Naive thymus-derived CD4-positive, alpha-beta T cell (primary cell): Measurements from ENCODE around the gene CIBAR2. TPM values are rescaled to one million over a fixed set of nuclear protein-coding genes. Genes with fewer than 3 reads are reported as not detected.
A peak's percentile ranks its signal among the peaks of the same experiment; 100 is the strongest.

Experiments used
- ATAC-seq: fragments of 150-1000 bp; cut with Tn5 transposase; 2 replicates; pipeline ENCODE4 v1.10.0; 2021; ENCODE audit warnings: mild to moderate bottlenecking, moderate library complexity
- CTCF ChIA-PET: fragments of 350-600 bp; sonication (Branson Sonifier 250); formaldehyde crosslinking; loops from one replicate; lab custom pipeline; 2021; ENCODE audit warnings: antibody characterized with exemption; lab: Charles Lee
- POLR2A ChIA-PET: fragments of 350-600 bp; sonication (Branson Sonifier 250); formaldehyde crosslinking; loops from one replicate; lab custom pipeline; 2021; ENCODE audit warnings: antibody characterized with exemption, inconsistent platforms; lab: Charles Lee
- DNase-seq, 9 donors: peaks; one replicate each; pipeline versions ENCODE4 v3.0.0 to v3.0.0-alpha.2; 2020 to 2022; ENCODE audit warnings: mixed read lengths in 1 of 9
- H3K27ac ChIP-seq: one replicate; pipeline ENCODE4 v1.7.0; 2013; ENCODE audit warnings: mild to moderate bottlenecking, low read depth, low read length, moderate library complexity
- H3K27me3 ChIP-seq, 2 donors: one replicate each; pipeline ENCODE4 v1.7.0; 2013; ENCODE audit warnings: low read length in 2 of 2, mild to moderate bottlenecking in 2 of 2, moderate library complexity in 2 of 2; ENCODE audit not compliant: control insufficient read depth in 2 of 2, insufficient read depth in 2 of 2
- H3K36me3 ChIP-seq, 3 experiments: 1 replicate in 2 of 3; 2 replicates in 1 of 3; pipeline ENCODE4 v1.7.0; 2013; ENCODE audit warnings: low read length in 3 of 3, mild to moderate bottlenecking in 3 of 3, moderate library complexity in 1 of 3; ENCODE audit not compliant: insufficient read depth in 3 of 3, control insufficient read depth in 2 of 3
- H3K4me1 ChIP-seq, 2 donors: one replicate each; pipeline ENCODE4 v1.7.0; 2013; ENCODE audit warnings: low read length in 2 of 2, mild to moderate bottlenecking in 2 of 2, moderate library complexity in 1 of 2; ENCODE audit not compliant: control insufficient read depth in 2 of 2, insufficient read depth in 2 of 2
- H3K4me3 ChIP-seq: 2 replicates; pipeline ENCODE4 v1.7.0; 2013; ENCODE audit warnings: mild to moderate bottlenecking, low read length
- H3K9me3 ChIP-seq, 3 experiments: 1 replicate in 2 of 3; 2 replicates in 1 of 3; pipeline ENCODE4 v1.7.0; 2013; ENCODE audit warnings: low read length in 3 of 3; ENCODE audit not compliant: control insufficient read depth in 2 of 3
- H3K27ac Mint-ChIP-seq, 9 donors: one replicate each; pipeline ENCODE4 v1.8.0; 2020 to 2022; ENCODE audit warnings: mixed read lengths in 9 of 9, mild to moderate bottlenecking in 8 of 9, moderate library complexity in 5 of 9, inconsistent platforms in 2 of 9
- H3K27me3 Mint-ChIP-seq, 5 donors: one replicate each; pipeline ENCODE4 v1.8.0; 2021 to 2022; ENCODE audit warnings: mixed read lengths in 5 of 5, mild to moderate bottlenecking in 1 of 5
- H3K36me3 Mint-ChIP-seq, 5 donors: one replicate each; pipeline ENCODE4 v1.8.0; 2020 to 2022; ENCODE audit warnings: mixed read lengths in 5 of 5, mild to moderate bottlenecking in 3 of 5, inconsistent platforms in 1 of 5
- H3K4me1 Mint-ChIP-seq, 7 donors: one replicate each; pipeline ENCODE4 v1.8.0; 2020 to 2022; ENCODE audit warnings: mixed read lengths in 7 of 7, mild to moderate bottlenecking in 3 of 7, inconsistent platforms in 1 of 7
- H3K4me3 Mint-ChIP-seq, 10 donors: one replicate each; pipeline ENCODE4 v1.8.0; 2020 to 2022; ENCODE audit warnings: mild to moderate bottlenecking in 10 of 10, mixed read lengths in 10 of 10, moderate library complexity in 6 of 10, inconsistent platforms in 2 of 10
- H3K9me3 Mint-ChIP-seq, 11 donors: one replicate each; pipeline ENCODE4 v1.8.0; 2020 to 2022; ENCODE audit warnings: mixed read lengths in 11 of 11, mild to moderate bottlenecking in 4 of 11, inconsistent platforms in 1 of 11, moderate library complexity in 1 of 11
- intact Hi-C, 2 donors: fragments of 100-400 bp; cut with micrococcal nuclease; formaldehyde crosslinking; loops; one replicate each; pipeline ENCODE4 v1.15.1; 2023
- polyA plus RNA-seq, 2 donors: library from polyadenylated mRNA; unstranded; fragments of 300-500 nt; fragmentation: Illumina TruSeq; gene quantifications; one replicate each; pipeline ENCODE4 v1.2.3, GENCODE V29; 2021
- total RNA-seq, 6 experiments: library from RNA in 5 of 6; stranded (reverse) in 5 of 6; gene quantifications; 1 replicate in 5 of 6; 2 replicates in 1 of 6; pipeline ENCODE4 v1.2.3 and lab custom pipeline; 2021 to 2026

CIBAR2 gene
- total and polyA plus RNA-seq, 7 experiments from 2014 or later = not detected

- CTCF ChIA-PET = no interaction called here
Measured at GRCh38 chr16:85145188-85145587, 32.9 kb upstream of the CIBAR2 start.

GRCh38 chr16:85144026-85144915 is 32.0 kb upstream of the CIBAR2 start:
- peak overlapping the region in 1 of 9 donors; percentile 53 for H3K27ac Mint-ChIP-seq
- no peak for ATAC-seq

More at GRCh38 chr16:85145188-85145587, 32.9 kb upstream of the CIBAR2 start:
- ATAC-seq (no peak), DNase-seq (no peak)
- H3K27me3 Mint-ChIP-seq = peaks cover 0 to 5% (median 0%) of the 10 kb centered on the region in 5 donors
- POLR2A ChIA-PET = no interaction called here
- intact Hi-C loops = no loop called here
- H3K36me3 ChIP-seq = no peaks in the 10 kb centered on the region
- no peaks in the 10 kb centered on the region for H3K4me1 ChIP-seq
- H3K4me1 Mint-ChIP-seq = no peaks in the 10 kb centered on the region
- H3K36me3 Mint-ChIP-seq = no peaks in the 10 kb centered on the region
- no peak overlapping the region for H3K27ac Mint-ChIP-seq
- H3K9me3 Mint-ChIP-seq = no peaks in the 10 kb centered on the region
- no peak overlapping the region for H3K4me3 Mint-ChIP-seq
- no peak overlapping the region for H3K27ac ChIP-seq
- no peak overlapping the region for H3K4me3 ChIP-seq
- no peaks in the 10 kb centered on the region for H3K9me3 ChIP-seq
- no peaks in the 10 kb centered on the region for H3K27me3 ChIP-seq

GRCh38 chr16:85142771-85143211 is 30.5 kb upstream of the CIBAR2 start:
- Histone ChIP-seq H3K27me3 (no peaks in the 10 kb centered on the region), H3K4me3 (no peak overlapping the region), H3K27ac (no peak overlapping the region), H3K4me1 (no peaks in the 10 kb centered on the region), H3K9me3 (no peaks in the 10 kb centered on the region), H3K36me3 (no peaks in the 10 kb centered on the region)
- ATAC-seq (no peak), DNase-seq (no peak)
- Mint-ChIP-seq H3K27me3 (peaks cover 18 to 21% (median 21%) of the 10 kb centered on the region in 5 donors), H3K36me3 (no peaks in the 10 kb centered on the region), H3K9me3 (peaks cover 0 to 2% (median 0%) of the 10 kb centered on the region in 11 donors), H3K4me3 (no peak overlapping the region), H3K4me1 (peaks cover 0 to 11% (median 4%) of the 10 kb centered on the region in 7 donors), H3K27ac (no peak overlapping the region)
- ChIA-PET CTCF (no interaction called here), POLR2A (no interaction called here)
- intact Hi-C loops = no loop called here

More at GRCh38 chr16:85144026-85144915, 32.0 kb upstream of the CIBAR2 start:
- CTCF ChIA-PET = no interaction called here
- Histone ChIP-seq H3K9me3 (no peaks in the 10 kb centered on the region), H3K4me3 (no peak overlapping the region), H3K27me3 (no peaks in the 10 kb centered on the region), H3K36me3 (no peaks in the 10 kb centered on the region), H3K27ac (no peak overlapping the region), H3K4me1 (no peaks in the 10 kb centered on the region)
- DNase-seq = no peak
- peaks cover 3 to 11% (median 6%) of the 10 kb centered on the region in 5 donors for H3K27me3 Mint-ChIP-seq
- intact Hi-C loops = no loop called here
- H3K4me1 Mint-ChIP-seq = peaks cover 0 to 5% (median 0%) of the 10 kb centered on the region in 7 donors
- H3K4me3 Mint-ChIP-seq = no peak overlapping the region
- peaks cover 0 to 2% (median 0%) of the 10 kb centered on the region in 11 donors for H3K9me3 Mint-ChIP-seq
- no peaks in the 10 kb centered on the region for H3K36me3 Mint-ChIP-seq
- POLR2A ChIA-PET = no interaction called here

GRCh38 chr16:85142129-85142513 is 29.8 kb upstream of the CIBAR2 start:
- ATAC-seq (no peak), DNase-seq (no peak)
- Mint-ChIP-seq H3K4me1 (peaks cover 0 to 13% (median 5%) of the 10 kb centered on the region in 7 donors), H3K36me3 (no peaks in the 10 kb centered on the region), H3K4me3 (no peak overlapping the region), H3K27ac (no peak overlapping the region), H3K27me3 (peaks cover 20 to 25% (median 24%) of the 10 kb centered on the region in 5 donors), H3K9me3 (peaks cover 0 to 2% (median 0%) of the 10 kb centered on the region in 11 donors)
- ChIA-PET POLR2A (no interaction called here), CTCF (no interaction called here)
- Histone ChIP-seq H3K4me1 (no peaks in the 10 kb centered on the region), H3K4me3 (no peak overlapping the region), H3K9me3 (no peaks in the 10 kb centered on the region), H3K27ac (no peak overlapping the region), H3K27me3 (no peaks in the 10 kb centered on the region), H3K36me3 (no peaks in the 10 kb centered on the region)
- intact Hi-C loops = no loop called here

GRCh38 chr16:85141491-85142128 is 29.3 kb upstream of the CIBAR2 start:
- no peaks in the 10 kb centered on the region for H3K4me1 ChIP-seq
- Mint-ChIP-seq H3K9me3 (peaks cover 0 to 2% (median 0%) of the 10 kb centered on the region in 11 donors), H3K4me1 (peaks cover 0 to 13% (median 8%) of the 10 kb centered on the region in 7 donors), H3K4me3 (no peak overlapping the region), H3K27ac (no peak overlapping the region), H3K36me3 (no peaks in the 10 kb centered on the region), H3K27me3 (peaks cover 24 to 29% (median 27%) of the 10 kb centered on the region in 5 donors)
- H3K36me3 ChIP-seq = no peaks in the 10 kb centered on the region
- H3K4me3 ChIP-seq = no peak overlapping the region
- DNase-seq = no peak
- intact Hi-C loops = no loop called here
- POLR2A ChIA-PET = no interaction called here
- CTCF ChIA-PET = no interaction called here
- H3K27ac ChIP-seq = no peak overlapping the region
- H3K9me3 ChIP-seq = no peaks in the 10 kb centered on the region
- no peaks in the 10 kb centered on the region for H3K27me3 ChIP-seq
- ATAC-seq = no peak

GRCh38 chr16:85140455-85141012 is 28.3 kb upstream of the CIBAR2 start:
- intact Hi-C loops = no loop called here
- ChIA-PET POLR2A (no interaction called here), CTCF (no interaction called here)
- DNase-seq (no peak), ATAC-seq (no peak)
- H3K27me3 Mint-ChIP-seq = peaks cover 31 to 37% (median 32%) of the 10 kb centered on the region in 5 donors
- H3K4me3 ChIP-seq = no peak overlapping the region
- H3K4me3 Mint-ChIP-seq = no peak overlapping the region
- no peaks in the 10 kb centered on the region for H3K9me3 ChIP-seq
- no peaks in the 10 kb centered on the region for H3K27me3 ChIP-seq
- H3K4me1 ChIP-seq = no peaks in the 10 kb centered on the region
- H3K27ac Mint-ChIP-seq = no peak overlapping the region
- no peak overlapping the region for H3K27ac ChIP-seq
- no peaks in the 10 kb centered on the region for H3K36me3 Mint-ChIP-seq
- peaks cover 0 to 13% (median 9%) of the 10 kb centered on the region in 7 donors for H3K4me1 Mint-ChIP-seq
- H3K9me3 Mint-ChIP-seq = peaks cover 0 to 2% (median 0%) of the 10 kb centered on the region in 11 donors
- no peaks in the 10 kb centered on the region for H3K36me3 ChIP-seq
